CD4-positive, alpha-beta T cell (primary cell): Measurements from ENCODE around the gene SORCS2. TPM values are rescaled to one million over a fixed set of nuclear protein-coding genes. Genes with fewer than 3 reads are reported as not detected.

Source experiments
- ATAC-seq: fragments of 200-7000 bp; cut with Tn5 transposase; one replicate; pipeline ENCODE4 v1.10.0; 2022; ENCODE audit warnings: mild to moderate bottlenecking; ENCODE audit not compliant: poor library complexity
- CTCF ChIA-PET: fragments of 350-600 bp; sonication (Branson Sonifier 250); formaldehyde crosslinking; loops from one replicate; lab custom pipeline; 2021; ENCODE audit warnings: antibody characterized with exemption, inconsistent platforms; lab: Charles Lee
- POLR2A ChIA-PET: fragments of 350-600 bp; sonication (Branson Sonifier 250); formaldehyde crosslinking; loops from one replicate; lab custom pipeline; 2021; ENCODE audit warnings: antibody characterized with exemption, inconsistent platforms; lab: Charles Lee
- DNase-seq, 14 experiments: peaks; one replicate each; pipeline ENCODE4 v3.0.0-alpha.2; 2013 to 2020; ENCODE audit warnings: mixed read lengths in 2 of 14
- H3K27ac ChIP-seq, 2 donors: one replicate each; pipeline versions ENCODE4 v1.5.1 to v1.7.0; 2013; ENCODE audit warnings: low read length in 2 of 2, low read depth in 1 of 2, mild to moderate bottlenecking in 1 of 2
- H3K27me3 ChIP-seq, 2 experiments: 1 replicate in 1 of 2; 2 replicates in 1 of 2; pipeline versions ENCODE4 v1.6.1 to v1.7.0; 2013; ENCODE audit warnings: low read length in 2 of 2, control low read depth in 1 of 2, mild to moderate bottlenecking in 1 of 2, moderate library complexity in 1 of 2; ENCODE audit not compliant: insufficient read depth in 2 of 2, control insufficient read depth in 1 of 2
- H3K36me3 ChIP-seq: one replicate; pipeline ENCODE4 v1.6.1; 2013; ENCODE audit warnings: low read length, control low read depth; ENCODE audit not compliant: insufficient read depth
- H3K4me1 ChIP-seq: one replicate; pipeline ENCODE4 v1.6.1; 2013; ENCODE audit warnings: low read length, control low read depth; ENCODE audit not compliant: insufficient read depth
- H3K4me3 ChIP-seq: one replicate; pipeline ENCODE4 v1.5.1; 2013; ENCODE audit warnings: mild to moderate bottlenecking, low read length, moderate library complexity
- H3K9me3 ChIP-seq, 2 experiments: 1 replicate in 1 of 2; 2 replicates in 1 of 2; pipeline versions ENCODE4 v1.6.1 to v1.7.0; 2013; ENCODE audit warnings: low read length in 2 of 2, mild to moderate bottlenecking in 2 of 2, control low read depth in 1 of 2, moderate library complexity in 1 of 2; ENCODE audit not compliant: control insufficient read depth in 1 of 2, insufficient read depth in 1 of 2
- H3K27ac Mint-ChIP-seq: one replicate; pipeline ENCODE4 v1.8.0; 2020; ENCODE audit warnings: mixed read lengths
- H3K27me3 Mint-ChIP-seq: one replicate; pipeline ENCODE4 v1.8.0; 2021; ENCODE audit warnings: mixed read lengths
- H3K36me3 Mint-ChIP-seq: one replicate; pipeline ENCODE4 v1.8.0; 2021; ENCODE audit warnings: low read depth, mixed read lengths
- H3K4me1 Mint-ChIP-seq: one replicate; pipeline ENCODE4 v1.8.0; 2021; ENCODE audit warnings: low read depth, mixed read lengths
- H3K4me3 Mint-ChIP-seq: one replicate; pipeline ENCODE4 v1.8.0; 2020; ENCODE audit warnings: mild to moderate bottlenecking, mixed read lengths
- H3K9me3 Mint-ChIP-seq: one replicate; pipeline ENCODE4 v1.8.0; 2020; ENCODE audit warnings: mixed read lengths
- CTCF ChIP-seq: fragments of 200-600 bp; IDR thresholded peaks from one replicate; pipeline ENCODE4 v1.8.0; 2022; ENCODE audit warnings: antibody characterized with exemption, mild to moderate bottlenecking
- intact Hi-C, 2 experiments: fragments of 100-400 bp; cut with DNase I in 1 of 2; cut with micrococcal nuclease in 1 of 2; formaldehyde crosslinking; loops; one replicate each; pipeline versions ENCODE4 v1.15.1 to v1.9.0; 2023 to 2025; cut with DNase I, micrococcal nuclease
- total RNA-seq, 174 experiments: library from RNA in 2 of 174; stranded (reverse) in 2 of 174; gene quantifications; one replicate each; pipeline ENCODE4 v1.2.3 and lab custom pipeline; 2021 to 2026

Gene SORCS2
- total RNA-seq, 2 experiments from 2014 or later, result not detected

- H3K27me3 ChIP-seq, result peaks cover 0 to 2% of the 10 kb centered on the region in 2 experiments
- Mint-ChIP-seq H3K36me3 (no peaks in the 10 kb centered on the region), H3K27ac (no peak overlapping the region), H3K27me3 (peaks cover 6% of the 10 kb centered on the region), H3K9me3 (peaks cover 10% of the 10 kb centered on the region), H3K4me1 (no peaks in the 10 kb centered on the region), H3K4me3 (no peak overlapping the region)
- ChIA-PET POLR2A (no interaction called here), CTCF (no interaction called here)
- no peaks in the 10 kb centered on the region for H3K36me3 ChIP-seq
- H3K9me3 ChIP-seq, result peaks cover 12 to 36% of the 10 kb centered on the region in 2 experiments
- no peak for DNase-seq
- ATAC-seq, result no peak
- TF ChIP-seq CTCF, result no peak
- no peaks in the 10 kb centered on the region for H3K4me1 ChIP-seq
- intact Hi-C loops, result no loop called here
- H3K27ac ChIP-seq, result no peak overlapping the region
- no peak overlapping the region for H3K4me3 ChIP-seq
Measured at GRCh38 chr4:7571701-7572100, 379.4 kb downstream of the SORCS2 start.

- no peak overlapping the region for H3K4me3 ChIP-seq
- DNase-seq (no peak), ATAC-seq (no peak)
- peaks cover 0 to 2% of the 10 kb centered on the region in 2 experiments for H3K27me3 ChIP-seq
- intact Hi-C loops, result no loop called here
- peaks cover 6% of the 10 kb centered on the region for H3K27me3 Mint-ChIP-seq
- H3K9me3 ChIP-seq, result peaks cover 22 to 42% of the 10 kb centered on the region in 2 experiments
- CTCF ChIA-PET, result no interaction called here
- H3K36me3 ChIP-seq, result no peaks in the 10 kb centered on the region
- no peaks in the 10 kb centered on the region for H3K4me1 Mint-ChIP-seq
- H3K4me1 ChIP-seq, result no peaks in the 10 kb centered on the region
- no peak overlapping the region for H3K27ac ChIP-seq
- no peak overlapping the region for H3K4me3 Mint-ChIP-seq
- POLR2A ChIA-PET, result no interaction called here
- H3K9me3 Mint-ChIP-seq, result peaks cover 17% of the 10 kb centered on the region
- no peak overlapping the region for H3K27ac Mint-ChIP-seq
- TF ChIP-seq CTCF, result no peak
- no peaks in the 10 kb centered on the region for H3K36me3 Mint-ChIP-seq
Measured at GRCh38 chr4:7572894-7573293, 380.6 kb downstream of the SORCS2 start.

GRCh38 chr4:7573576-7574091 is 381.3 kb downstream of the SORCS2 start:
- Histone ChIP-seq H3K27me3 (peaks cover 0 to 2% of the 10 kb centered on the region in 2 experiments), H3K4me1 (no peaks in the 10 kb centered on the region), H3K9me3 (peaks cover 29 to 47% of the 10 kb centered on the region in 2 experiments), H3K36me3 (no peaks in the 10 kb centered on the region), H3K4me3 (no peak overlapping the region), H3K27ac (no peak overlapping the region)
- no peak for TF ChIP-seq CTCF
- ChIA-PET POLR2A (no interaction called here), CTCF (no interaction called here)
- Mint-ChIP-seq H3K9me3 (peaks cover 19% of the 10 kb centered on the region), H3K36me3 (no peaks in the 10 kb centered on the region), H3K27me3 (peaks cover 6% of the 10 kb centered on the region), H3K27ac (no peak overlapping the region), H3K4me3 (no peak overlapping the region), H3K4me1 (no peaks in the 10 kb centered on the region)
- no peak for DNase-seq
- intact Hi-C loops, result no loop called here
- ATAC-seq, result no peak
